ENCODE data around the gene NCK2. TPM values are rescaled to one million over a fixed set of nuclear protein-coding genes. Genes with fewer than 3 reads are reported as not detected.

The NCK2 gene
- total RNA-seq, 1 experiment from 2014 or later: 26.7 TPM

- Histone ChIP-seq H3K4me3 (replicated peaks in 1 of 2; ENCODE audit: low read depth in 1 of 2, low read length in 2 of 2) (no peak overlapping the region), H2AFZ (ENCODE audit: low read depth, low read length, poor library complexity, severe bottlenecking) (no peak overlapping the region), H4K20me1 (ENCODE audit: insufficient read depth) (peaks cover 5% of the 10 kb centered on the region; the same call in 1 of the 2 replicates), H3K9me3 (ENCODE audit: control insufficient read depth in 1 of 2, insufficient read depth in 1 of 2, low read depth in 1 of 2, low read length in 2 of 2) (no peaks in the 10 kb centered on the region), H3K79me2 (ENCODE audit: insufficient read depth, low read length) (peaks cover 7% of the 10 kb centered on the region; the same call in 1 of the 2 replicates), H3K36me3 (ENCODE audit: control insufficient read depth in 1 of 2, insufficient read depth in 2 of 2, low read length in 2 of 2) (no peaks in the 10 kb centered on the region), H3K9ac (ENCODE audit: low read length) (no peak overlapping the region), H3K4me2 (ENCODE audit: low read length) (no peak overlapping the region), H3K4me1 (ENCODE audit: control insufficient read depth in 1 of 2, insufficient read depth in 2 of 2, low read length in 2 of 2) (no peaks in the 10 kb centered on the region), H3K27me3 (ENCODE audit: insufficient read depth, low read length) (no peaks in the 10 kb centered on the region), H3K27ac (ENCODE audit: low read depth, low read length) (no peak overlapping the region), H3K9me2 (ENCODE audit: insufficient read depth) (no peaks in the 10 kb centered on the region)
- intact Hi-C loops (cut with micrococcal nuclease): no loop called here
- POLR2A ChIA-PET: no interaction called here
- CTCF ChIA-PET: no interaction called here
- DNase-seq (ENCODE audit: low read depth, low spot score): no peak
- RAD21 ChIA-PET (ENCODE audit: low non-redundant PET in 1 of 2, low total read pairs in 2 of 2, uncharacterized antibody in 2 of 2, unreplicated experiment in 2 of 2): no interaction called here
- TF ChIP-seq POLR2A (IDR thresholded peaks at IDR 0.05; ENCODE audit: borderline replicate concordance, extremely low read depth, insufficient read depth, insufficient read length) (no peak), YY1 (IDR thresholded peaks at IDR 0.05; ENCODE audit: extremely low read depth, insufficient replicate concordance, low read depth, low read length) (no peak), MAX (IDR thresholded peaks at IDR 0.05) (no peak), REST (IDR thresholded peaks at IDR 0.05; ENCODE audit: low read depth) (no peak), EZH2phosphoT487 (IDR thresholded peaks at IDR 0.05; ENCODE audit: borderline replicate concordance) (no peak), POLR2AphosphoS5 (IDR thresholded peaks at IDR 0.05; ENCODE audit: low read depth, low read length) (no peak), ZFX (IDR thresholded peaks at IDR 0.05) (no peak), CBX3 (IDR thresholded peaks at IDR 0.05; ENCODE audit: low read depth) (no peak)
- no TSS peak for BruUV-seq (replicated peaks)
- no peak for ATAC-seq
Observed at GRCh38 chr2:105827351-105828096, 82.8 kb downstream of the NCK2 start.
